HepG2 (cell line): ENCODE data around the gene HNRNPR. TPM values are rescaled to one million over a fixed set of nuclear protein-coding genes. Genes with fewer than 3 reads are reported as not detected.

Source experiments
- ATAC-seq: fragments of 200-7000 bp; cut with Tn5 transposase; 3 replicates; pipeline ENCODE4 v1.9.1; 2020; ENCODE audit warnings: mild to moderate bottlenecking, moderate library complexity
- BruUV-seq: library from RNA; stranded (reverse); fragments of 400-500 nt; replicated peaks from 2 replicates; lab custom pipeline; 2021; lab: Mats Ljungman, UMichigan
- CTCF ChIA-PET: fragments of 300-600 bp; formaldehyde crosslinking; extraction: SDS; loops from one replicate; lab custom pipeline; 2021; ENCODE audit warnings: low total read pairs, inconsistent platforms, low intra/inter-chr PET ratio; lab: Yijun Ruan, JAX
- POLR2A ChIA-PET: fragments of 350-600 bp; sonication (Branson Sonifier 250); formaldehyde crosslinking; loops from one replicate; lab custom pipeline; 2020; ENCODE audit warnings: antibody characterized with exemption, inconsistent platforms; lab: Yijun Ruan, JAX
- DNase-seq: peaks from one replicate; pipeline ENCODE4 v3.0.0-alpha.2; 2015; ENCODE audit warnings: low spot score
- FAIRE-seq: peaks from 3 replicates; lab custom pipeline; 2011; peaks lifted over from hg19 to GRCh38; lab: Jason Lieb, UNC
- H2AFZ ChIP-seq: one replicate; pipeline ENCODE4 v1.6.1; 2011; ENCODE audit warnings: low read length, inconsistent platforms
- H3K27ac ChIP-seq: fragments of 300-600 bp; 3 replicates; pipeline ENCODE4 v1.8.0; 2011; ENCODE audit warnings: mixed run types, mild to moderate bottlenecking, mixed read lengths, low read length, inconsistent platforms; ENCODE audit not compliant: insufficient read depth; ENCODE audit errors: extremely low read length
- H3K27me3 ChIP-seq, 2 experiments: fragments of 200-600 bp in 1 of 2; 2 replicates in 1 of 2; 3 replicates in 1 of 2; pipeline versions ENCODE4 v1.6.0 to v1.8.0; 2011; ENCODE audit warnings: low read length in 2 of 2, mild to moderate bottlenecking in 2 of 2, moderate library complexity in 2 of 2, inconsistent platforms in 1 of 2; ENCODE audit not compliant: insufficient read depth in 2 of 2, control insufficient read depth in 1 of 2
- H3K36me3 ChIP-seq, 2 experiments: fragments of 200-600 bp in 1 of 2; replicated peaks in 1 of 2; 2 replicates in 1 of 2; 3 replicates in 1 of 2; pipeline versions ENCODE4 v1.5.1 to v1.8.0; 2011; ENCODE audit warnings: low read length in 2 of 2, inconsistent platforms in 1 of 2; ENCODE audit not compliant: insufficient read depth in 2 of 2, control insufficient read depth in 1 of 2
- H3K4me1 ChIP-seq: 2 replicates; pipeline ENCODE4 v1.5.1; 2012; ENCODE audit warnings: low read length, inconsistent platforms; ENCODE audit not compliant: insufficient read depth
- H3K4me2 ChIP-seq: 2 replicates; pipeline ENCODE4 v1.6.0; 2011; ENCODE audit warnings: low read depth, low read length, inconsistent platforms
- H3K4me3 ChIP-seq, 3 experiments: fragments of 200-600 bp in 1 of 3; sonication (generic), shearing (Covaris generic) in 1 of 3; replicated peaks in 1 of 3; 2 replicates each; pipeline ENCODE4 v1.5.1; 2011 to 2016; ENCODE audit warnings: low read length in 3 of 3, inconsistent platforms in 2 of 3, low read depth in 2 of 3, mild to moderate bottlenecking in 2 of 3, control low read depth in 1 of 3, mixed read lengths in 1 of 3; ENCODE audit not compliant: insufficient read depth in 1 of 3
- H3K79me2 ChIP-seq: one replicate; pipeline ENCODE4 v1.6.1; 2011; ENCODE audit warnings: low read length, inconsistent platforms; ENCODE audit not compliant: insufficient read depth
- H3K9ac ChIP-seq: 2 replicates; pipeline ENCODE4 v1.6.0; 2011; ENCODE audit warnings: mild to moderate bottlenecking, low read depth, low read length, inconsistent platforms; ENCODE audit not compliant: insufficient read depth
- H3K9me3 ChIP-seq: 2 replicates; pipeline ENCODE4 v1.5.1; 2012; ENCODE audit warnings: mild to moderate bottlenecking, low read length
- H4K20me1 ChIP-seq: 2 replicates; pipeline ENCODE4 v1.6.0; 2011; ENCODE audit warnings: inconsistent platforms, mild to moderate bottlenecking, low read length, moderate library complexity; ENCODE audit not compliant: insufficient read depth
- FOXA1 ChIP-seq, 2 experiments: fragments of 450-650 bp in 1 of 2; sonication (generic) in 1 of 2; formaldehyde crosslinking in 1 of 2; IDR thresholded peaks; 2 replicates each; pipeline versions ENCODE4 v1.4.0 to v1.6.1; 2016 to 2020; ENCODE audit warnings: missing genetic modification reagents in 1 of 2
- FOXJ3 ChIP-seq: sonication (generic); formaldehyde crosslinking; IDR thresholded peaks from 2 replicates; pipeline ENCODE4 v1.4.0; 2020; ENCODE audit warnings: missing genetic modification reagents, mild to moderate bottlenecking, borderline replicate concordance
- IKZF1 ChIP-seq: fragments of 450-650 bp; IDR thresholded peaks from 2 replicates; pipeline ENCODE4 v1.7.1; 2016
- JARID2 ChIP-seq: sonication (generic); formaldehyde crosslinking; IDR thresholded peaks from 2 replicates; pipeline ENCODE4 v1.8.1; 2023; ENCODE audit warnings: missing genetic modification reagents, inconsistent platforms; ENCODE audit not compliant: insufficient replicate concordance
- JUNB ChIP-seq: sonication (generic); formaldehyde crosslinking; IDR thresholded peaks from 2 replicates; pipeline ENCODE4 v1.8.0; 2022; ENCODE audit warnings: missing genetic modification reagents, mild to moderate bottlenecking, borderline replicate concordance
- RBFOX2 ChIP-seq: fragments of 200-400 bp; formaldehyde crosslinking; IDR thresholded peaks from 2 replicates; pipeline ENCODE4 v1.6.1; 2017; ENCODE audit warnings: low read depth, mild to moderate bottlenecking, low read length
- RFX3 ChIP-seq: IDR thresholded peaks from 2 replicates; pipeline ENCODE4 v1.6.1; 2016; ENCODE audit warnings: missing biosample characterization, missing genetic modification reagents
- TARDBP ChIP-seq: sonication (generic); formaldehyde crosslinking; IDR thresholded peaks from 2 replicates; pipeline ENCODE4 v1.8.0; 2022; ENCODE audit warnings: mild to moderate bottlenecking, missing genetic modification reagents
- TBP ChIP-seq: sonication (generic); formaldehyde crosslinking; IDR thresholded peaks from 2 replicates; pipeline ENCODE4 v1.5.0; 2020; ENCODE audit warnings: missing genetic modification reagents
- TOE1 ChIP-seq: sonication (generic); formaldehyde crosslinking; IDR thresholded peaks from 2 replicates; pipeline ENCODE4 v1.4.0; 2020; ENCODE audit warnings: mild to moderate bottlenecking, missing genetic modification reagents
- TP53 ChIP-seq: sonication (generic); formaldehyde crosslinking; conservative IDR thresholded peaks from 2 replicates; pipeline ENCODE4 v1.4.0; 2020; ENCODE audit warnings: missing genetic modification reagents
- ZBTB10 ChIP-seq: sonication (generic); formaldehyde crosslinking; IDR thresholded peaks from 2 replicates; pipeline ENCODE4 v1.4.0; 2020; ENCODE audit warnings: missing genetic modification reagents, borderline replicate concordance
- ZNF296 ChIP-seq: sonication (generic); formaldehyde crosslinking; conservative IDR thresholded peaks from 2 replicates; pipeline ENCODE4 v1.5.0; 2020; ENCODE audit warnings: mild to moderate bottlenecking, missing genetic modification reagents
- ZNF839 ChIP-seq: sonication (generic); formaldehyde crosslinking; IDR thresholded peaks from 2 replicates; pipeline ENCODE4 v1.4.0; 2020; ENCODE audit warnings: missing genetic modification reagents, mild to moderate bottlenecking, borderline replicate concordance
- ZSCAN12 ChIP-seq: sonication (generic); formaldehyde crosslinking; IDR thresholded peaks from 2 replicates; pipeline ENCODE4 v1.9.0; 2021; ENCODE audit warnings: mild to moderate bottlenecking, missing genetic modification reagents
- WGBS: methylation state at CpG from one replicate; pipeline ENCODE4 v1.1.6; 2017; ENCODE audit warnings: low lambda C conversion rate; 5-methylcytosine and 5-hydroxymethylcytosine counted together
- in situ Hi-C: cut with HindIII; loops from 2 replicates; pipeline ENCODE4 v1.10.0; 2017; ENCODE audit warnings: low pct_unique_long_range_greater_than_20kb; ENCODE audit not compliant: extremely low pct_ligation_motif_present
- intact Hi-C: fragments of 100-400 bp; cut with micrococcal nuclease; formaldehyde crosslinking; loops from one replicate; pipeline ENCODE4 v1.10.0; 2022; ENCODE audit not compliant: unreplicated experiment
- polyA plus RNA-seq, 8 experiments: library from polyadenylated mRNA; depleted of rRNA in 3 of 8; stranded (reverse) in 7 of 8; unstranded in 1 of 8; fragments of >200 nt; fragmentation: Illumina TruSeq in 4 of 8; extraction: Trizol in 4 of 8; gene quantifications; 2 replicates each; pipeline versions ENCODE4 v1.2.1 to v1.2.3, GENCODE V29; 2011 to 2016; ENCODE audit warnings: low read depth in 4 of 8, missing spikeins in 1 of 8, mixed read lengths in 1 of 8; ENCODE audit not compliant: insufficient read depth in 1 of 8
- total RNA-seq, 5 experiments: library from RNA; depleted of rRNA; stranded (reverse); fragments of >200 nt; fragmentation: Illumina TruSeq; extraction: Trizol; gene quantifications; 2 replicates each; pipeline ENCODE4 v1.2.3, GENCODE V29; 2016; ENCODE audit warnings: low read depth in 1 of 5
- TF ChIP-seq, protein P1 (sequence below): sonication (generic); formaldehyde crosslinking; IDR thresholded peaks from 2 replicates; pipeline ENCODE4 v1.5.1; 2020; ENCODE audit warnings: mild to moderate bottlenecking, missing genetic modification reagents

HNRNPR gene
- total and polyA plus RNA-seq, 2 of the 13 experiments (the other 11 are each of a cell fraction or from before 2014, with no cell fraction given), result 133 to 216 TPM

GRCh38 chr1:23392125-23392855, 48.2 kb upstream of the HNRNPR start:
- ATAC-seq, result no peak
- H3K4me2 ChIP-seq, result no peak overlapping the region
- POLR2A ChIA-PET, result no interaction called here
- intact Hi-C loops, result no loop called here
- no peak overlapping the region for H3K9ac ChIP-seq
- FAIRE-seq, result peak; percentile 98
- H4K20me1 ChIP-seq, result no peaks in the 10 kb centered on the region
- no peaks in the 10 kb centered on the region for H3K27me3 ChIP-seq
- no peak for DNase-seq
- CTCF ChIA-PET, result no interaction called here
- no peak overlapping the region for H2AFZ ChIP-seq
- in situ Hi-C loops, result no loop called here
- H3K79me2 ChIP-seq, result no peaks in the 10 kb centered on the region
- 72% methylated on average over 2 of the region's 2 CpGs for WGBS
- H3K4me3 ChIP-seq, result no peak overlapping the region
- H3K36me3 ChIP-seq, result peaks cover 21 to 29% of the 10 kb centered on the region in 2 experiments
- no peak overlapping the region for H3K27ac ChIP-seq
- H3K4me1 ChIP-seq, result peaks cover 19% of the 10 kb centered on the region; the same call in 1 of the 2 replicates
- no TSS peak for BruUV-seq
- no peaks in the 10 kb centered on the region for H3K9me3 ChIP-seq
- 0 out of 2 replicates have a peak, but pooled peaks have one; percentile 23 for TF ChIP-seq IKZF1
- no peak for TF ChIP-seq ZNF839 (CRISPR knock-in tag)
- no peak for TF ChIP-seq TBP
- no peak for TF ChIP-seq TOE1 (CRISPR knock-in tag)
- TF ChIP-seq JARID2 (CRISPR knock-in tag), result no peak
- no peak for TF ChIP-seq ZNF296 (CRISPR knock-in tag)
- 0 out of 2 replicates have a peak, but pooled peaks have one; percentile 17 for TF ChIP-seq JUNB (CRISPR knock-in tag)
- TF ChIP-seq ZBTB10 (CRISPR knock-in tag), result no peak
- TF ChIP-seq RBFOX2, result no peak
- TF ChIP-seq, protein P1, sequence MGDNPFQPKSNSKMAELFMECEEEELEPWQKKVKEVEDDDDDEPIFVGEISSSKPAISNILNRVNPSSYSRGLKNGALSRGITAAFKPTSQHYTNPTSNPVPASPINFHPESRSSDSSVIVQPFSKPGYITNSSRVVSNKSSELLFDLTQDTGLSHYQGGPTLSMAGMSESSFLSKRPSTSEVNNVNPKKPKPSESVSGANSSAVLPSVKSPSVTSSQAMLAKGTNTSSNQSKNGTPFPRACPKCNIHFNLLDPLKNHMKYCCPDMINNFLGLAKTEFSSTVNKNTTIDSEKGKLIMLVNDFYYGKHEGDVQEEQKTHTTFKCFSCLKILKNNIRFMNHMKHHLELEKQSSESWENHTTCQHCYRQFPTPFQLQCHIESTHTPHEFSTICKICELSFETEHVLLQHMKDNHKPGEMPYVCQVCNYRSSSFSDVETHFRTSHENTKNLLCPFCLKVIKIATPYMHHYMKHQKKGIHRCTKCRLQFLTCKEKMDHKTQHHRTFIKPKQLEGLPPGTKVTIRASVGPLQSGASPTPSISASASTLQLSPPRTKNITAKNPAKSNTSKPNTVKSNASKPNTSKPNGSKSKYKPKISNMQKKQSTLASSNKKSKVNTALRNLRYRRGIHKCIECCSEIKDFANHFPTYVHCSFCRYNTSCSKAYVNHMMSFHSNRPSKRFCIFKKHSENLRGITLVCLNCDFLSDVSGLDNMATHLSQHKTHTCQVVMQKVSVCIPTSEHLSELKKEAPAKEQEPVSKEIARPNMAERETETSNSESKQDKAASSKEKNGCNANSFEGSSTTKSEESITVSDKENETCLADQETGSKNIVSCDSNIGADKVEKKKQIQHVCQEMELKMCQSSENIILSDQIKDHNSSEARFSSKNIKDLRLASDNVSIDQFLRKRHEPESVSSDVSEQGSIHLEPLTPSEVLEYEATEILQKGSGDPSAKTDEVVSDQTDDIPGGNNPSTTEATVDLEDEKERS, result no peak
- TF ChIP-seq FOXA1 (IDR thresholded peaks at IDR 0.05), result 0 out of 2 replicates have a peak, but pooled peaks have one; percentile 45
- no peak for TF ChIP-seq FOXA1 (CRISPR knock-in tag; IDR thresholded peaks at IDR 0.05)
- no peak for TF ChIP-seq RFX3
- no peak for TF ChIP-seq ZSCAN12
- TF ChIP-seq FOXJ3 (CRISPR knock-in tag), result no peak
- no peak for TF ChIP-seq TP53 (CRISPR knock-in tag)
- TF ChIP-seq TARDBP (CRISPR knock-in tag), result 0 out of 2 replicates have a peak, but pooled peaks have one; percentile 76
